Measurements from ENCODE around the gene XIRP2.

XIRP2 gene

DNA sequence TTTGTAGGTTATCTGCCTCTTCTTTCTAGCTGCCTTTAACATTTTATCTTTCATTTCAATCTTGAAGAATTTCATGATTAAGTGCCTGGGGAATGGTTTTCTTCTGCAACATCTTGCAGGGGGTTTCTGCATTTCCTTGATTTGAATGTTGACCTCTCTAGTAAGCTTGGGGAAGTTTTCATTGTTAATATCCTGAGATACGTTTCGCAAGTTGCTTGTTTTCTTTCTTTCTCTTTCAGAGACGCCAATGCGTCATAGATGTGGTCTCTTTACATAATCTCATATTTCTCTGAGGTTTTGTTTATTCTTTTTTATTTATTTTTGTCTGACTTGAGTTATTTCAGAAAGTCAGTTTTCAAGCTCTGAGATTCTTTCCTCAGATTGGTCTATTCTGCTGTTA is 225.7 kb downstream of the XIRP2 start:
- no peak overlapping the region for H3K4me3 ChIP-seq (ENCODE audit: low read depth, low read length)
- H3K27me3 ChIP-seq (ENCODE audit: control insufficient read depth, insufficient read depth, low read length) = no peaks in the 10 kb centered on the region
- TF ChIP-seq, protein P1, sequence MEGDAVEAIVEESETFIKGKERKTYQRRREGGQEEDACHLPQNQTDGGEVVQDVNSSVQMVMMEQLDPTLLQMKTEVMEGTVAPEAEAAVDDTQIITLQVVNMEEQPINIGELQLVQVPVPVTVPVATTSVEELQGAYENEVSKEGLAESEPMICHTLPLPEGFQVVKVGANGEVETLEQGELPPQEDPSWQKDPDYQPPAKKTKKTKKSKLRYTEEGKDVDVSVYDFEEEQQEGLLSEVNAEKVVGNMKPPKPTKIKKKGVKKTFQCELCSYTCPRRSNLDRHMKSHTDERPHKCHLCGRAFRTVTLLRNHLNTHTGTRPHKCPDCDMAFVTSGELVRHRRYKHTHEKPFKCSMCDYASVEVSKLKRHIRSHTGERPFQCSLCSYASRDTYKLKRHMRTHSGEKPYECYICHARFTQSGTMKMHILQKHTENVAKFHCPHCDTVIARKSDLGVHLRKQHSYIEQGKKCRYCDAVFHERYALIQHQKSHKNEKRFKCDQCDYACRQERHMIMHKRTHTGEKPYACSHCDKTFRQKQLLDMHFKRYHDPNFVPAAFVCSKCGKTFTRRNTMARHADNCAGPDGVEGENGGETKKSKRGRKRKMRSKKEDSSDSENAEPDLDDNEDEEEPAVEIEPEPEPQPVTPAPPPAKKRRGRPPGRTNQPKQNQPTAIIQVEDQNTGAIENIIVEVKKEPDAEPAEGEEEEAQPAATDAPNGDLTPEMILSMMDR (IDR thresholded peaks at IDR 0.05) = no peak
- H3K36me3 ChIP-seq (ENCODE audit: control insufficient read depth, insufficient read depth, low read length) = no peaks in the 10 kb centered on the region
- H3K4me1 ChIP-seq = no peaks in the 10 kb centered on the region
- H2AFZ ChIP-seq = no peak overlapping the region
- H3K27ac ChIP-seq = no peak overlapping the region
- H3K9ac ChIP-seq = no peak overlapping the region
- no peaks in the 10 kb centered on the region for H3K79me2 ChIP-seq
- H3K4me2 ChIP-seq (ENCODE audit: low read length) = no peak overlapping the region
- no peaks in the 10 kb centered on the region for H3K9me3 ChIP-seq (ENCODE audit: control insufficient read depth, low read length)

- no peaks in the 10 kb centered on the region for H3K9me3 ChIP-seq (ENCODE audit: control insufficient read depth, low read length)
- H2AFZ ChIP-seq = no peak overlapping the region
- no peak overlapping the region for H3K4me3 ChIP-seq (ENCODE audit: low read depth, low read length)
- no peak overlapping the region for H3K4me2 ChIP-seq (ENCODE audit: low read length)
- no peaks in the 10 kb centered on the region for H3K4me1 ChIP-seq
- no peak overlapping the region for H3K9ac ChIP-seq
- H3K27me3 ChIP-seq (ENCODE audit: control insufficient read depth, insufficient read depth, low read length) = no peaks in the 10 kb centered on the region
- H3K79me2 ChIP-seq = no peaks in the 10 kb centered on the region
- H3K27ac ChIP-seq = no peak overlapping the region
- no peaks in the 10 kb centered on the region for H3K36me3 ChIP-seq (ENCODE audit: control insufficient read depth, insufficient read depth, low read length)
- TF ChIP-seq, protein P1 (IDR thresholded peaks at IDR 0.05) = no peak
These were observed 227.3 kb downstream of the XIRP2 start for GRCh38 chr2:167115541-167115940.

DNA sequence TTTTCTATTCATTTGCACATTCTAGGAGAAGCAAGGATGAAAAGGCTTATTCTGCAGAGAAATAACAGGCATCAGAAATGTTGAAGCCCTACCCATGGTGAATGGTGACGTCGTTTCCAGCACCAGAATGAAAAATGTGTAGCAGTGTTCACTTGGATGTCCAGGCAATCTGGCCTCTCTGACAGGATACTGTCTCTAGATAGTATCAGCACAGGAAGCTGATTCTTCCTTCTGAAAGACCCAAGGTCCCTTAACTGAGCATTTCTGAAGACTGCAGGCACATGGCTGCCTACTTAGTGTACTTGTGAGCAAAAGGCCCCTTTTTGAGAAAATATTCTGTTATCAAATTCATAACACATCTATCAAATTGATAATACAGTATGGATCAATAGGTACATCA is 234.1 kb downstream of the XIRP2 start:
- TF ChIP-seq, protein P1 (IDR thresholded peaks at IDR 0.05) = no peak
- Histone ChIP-seq H3K27me3 (ENCODE audit: control insufficient read depth, insufficient read depth, low read length) (no peaks in the 10 kb centered on the region), H3K27ac (no peak overlapping the region), H3K79me2 (no peaks in the 10 kb centered on the region), H3K4me1 (no peaks in the 10 kb centered on the region), H2AFZ (no peak overlapping the region), H3K4me2 (ENCODE audit: low read length) (no peak overlapping the region), H3K9ac (no peak overlapping the region), H3K9me3 (ENCODE audit: control insufficient read depth, low read length) (no peaks in the 10 kb centered on the region), H3K36me3 (ENCODE audit: control insufficient read depth, insufficient read depth, low read length) (no peaks in the 10 kb centered on the region), H3K4me3 (ENCODE audit: low read depth, low read length) (no peak overlapping the region)

- H3K4me3 ChIP-seq (ENCODE audit: low read depth, low read length) = no peak overlapping the region
- H3K4me2 ChIP-seq (ENCODE audit: low read length) = no peak overlapping the region
- TF ChIP-seq, protein P1 (IDR thresholded peaks at IDR 0.05) = no peak
- no peaks in the 10 kb centered on the region for H3K4me1 ChIP-seq
- H3K27me3 ChIP-seq (ENCODE audit: control insufficient read depth, insufficient read depth, low read length) = no peaks in the 10 kb centered on the region
- H3K9me3 ChIP-seq (ENCODE audit: control insufficient read depth, low read length) = no peaks in the 10 kb centered on the region
- no peaks in the 10 kb centered on the region for H3K36me3 ChIP-seq (ENCODE audit: control insufficient read depth, insufficient read depth, low read length)
- H3K27ac ChIP-seq = no peak overlapping the region
- H3K79me2 ChIP-seq = no peaks in the 10 kb centered on the region
- H2AFZ ChIP-seq = no peak overlapping the region
- H3K9ac ChIP-seq = no peak overlapping the region
These were observed 237.9 kb downstream of the XIRP2 start for GRCh38 chr2:167126165-167126564.

DNA sequence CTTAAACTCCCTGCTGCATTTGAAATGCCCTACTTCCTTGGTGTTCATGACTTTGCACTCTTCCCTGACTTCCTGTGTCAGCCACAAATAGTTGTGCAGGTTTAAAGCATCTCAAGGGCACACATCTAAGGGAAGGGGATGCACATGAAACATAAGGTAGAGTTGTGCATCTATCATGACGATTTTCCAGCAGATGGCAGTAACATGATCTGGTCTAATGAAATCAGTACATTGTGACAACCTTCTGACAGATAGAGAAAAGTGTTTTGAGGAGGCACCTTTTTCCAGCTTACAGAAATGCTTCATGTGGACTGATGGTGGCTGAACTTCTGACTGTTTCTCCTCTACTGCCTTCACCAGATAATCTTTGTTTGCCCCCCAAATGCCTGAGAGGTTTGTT is 238.9 kb downstream of the XIRP2 start:
- Histone ChIP-seq H3K9me3 (ENCODE audit: control insufficient read depth, low read length) (no peaks in the 10 kb centered on the region), H3K9ac (no peak overlapping the region), H3K4me3 (ENCODE audit: low read depth, low read length) (no peak overlapping the region), H3K4me2 (ENCODE audit: low read length) (no peak overlapping the region), H3K36me3 (ENCODE audit: control insufficient read depth, insufficient read depth, low read length) (no peaks in the 10 kb centered on the region), H3K27me3 (ENCODE audit: control insufficient read depth, insufficient read depth, low read length) (no peaks in the 10 kb centered on the region), H3K27ac (no peak overlapping the region), H3K4me1 (no peaks in the 10 kb centered on the region), H2AFZ (no peak overlapping the region), H3K79me2 (no peaks in the 10 kb centered on the region)
- TF ChIP-seq, protein P1 (IDR thresholded peaks at IDR 0.05) = no peak
